HL-60/S4 treated with phorbol 12-myristate 13-acetate at 8.2 ng/mL for 4 days and 3 days (cell line): ENCODE measurements around the gene GFI1B.

Experiments used
- in situ Hi-C: fragments of 300-500 bp; cut with MboI; formaldehyde crosslinking; loops from 2 replicates; pipeline ENCODE4 v1.15.0; 2022; ENCODE audit warnings: low sequenced_read_pairs

The GFI1B gene

DNA sequence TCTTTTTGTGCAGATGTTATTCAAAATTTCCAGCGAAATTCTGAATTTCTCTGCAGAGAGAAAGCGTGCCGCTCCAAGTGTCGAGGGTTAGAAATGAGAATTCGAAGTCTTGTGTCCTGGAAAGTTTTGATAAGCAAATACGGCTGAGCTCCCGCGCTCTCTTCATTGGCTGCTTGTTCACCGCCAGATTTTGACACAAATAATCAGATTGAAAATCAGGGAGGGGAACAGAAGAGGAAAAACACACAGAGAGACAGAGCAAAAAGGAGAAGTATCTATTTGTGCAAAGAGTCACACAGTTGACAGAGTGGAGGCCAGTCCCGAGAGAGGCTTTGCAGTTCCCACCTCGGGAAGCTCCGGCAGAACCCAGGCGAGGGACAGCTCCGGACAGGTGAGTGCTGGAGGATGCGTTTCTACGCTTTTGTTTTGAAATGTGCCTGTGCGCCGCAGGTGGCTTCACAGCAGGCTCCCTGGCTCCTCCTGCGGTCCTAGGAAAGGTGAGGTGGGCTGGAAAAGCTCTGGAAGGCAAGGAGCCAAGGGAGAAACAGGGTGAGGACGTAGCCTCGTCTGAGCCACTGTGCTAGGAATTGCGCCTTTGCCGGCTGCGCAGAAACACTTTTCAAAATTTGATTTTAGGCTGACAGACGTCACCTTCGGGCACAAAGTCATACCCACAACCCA lies at the start of gene GFI1B:
TSS of gene GFI1B (plus strand) at position 244 of the 681 bp plus-strand sequence. CDS start 7,985 bp downstream, outside the sequence.
- in situ Hi-C loops: no loop called here

- in situ Hi-C loops: no loop called here
Observed at GRCh38 chr9:132931178-132931735, 47.2 kb upstream of the GFI1B start.

DNA sequence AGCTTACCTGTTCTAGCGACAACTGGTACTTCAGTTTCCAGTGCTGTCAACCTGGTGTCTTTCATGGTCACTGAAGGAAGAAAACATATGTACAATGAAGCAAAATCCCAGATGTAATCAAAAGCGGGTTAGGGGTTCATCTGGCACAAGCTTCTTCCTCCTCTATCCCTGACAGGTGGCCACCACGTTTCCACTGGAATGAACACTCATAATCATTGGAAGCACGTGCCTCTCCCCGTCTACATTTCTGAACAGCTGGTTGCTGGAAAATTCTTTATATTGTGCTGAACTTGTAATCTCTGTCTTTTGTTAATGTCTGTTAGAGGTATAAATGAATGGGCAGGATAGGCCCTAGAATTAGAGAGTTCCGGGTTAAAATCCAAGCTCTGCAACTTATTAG lies 43.5 kb upstream of the GFI1B start:
- in situ Hi-C loops: no loop called here

DNA sequence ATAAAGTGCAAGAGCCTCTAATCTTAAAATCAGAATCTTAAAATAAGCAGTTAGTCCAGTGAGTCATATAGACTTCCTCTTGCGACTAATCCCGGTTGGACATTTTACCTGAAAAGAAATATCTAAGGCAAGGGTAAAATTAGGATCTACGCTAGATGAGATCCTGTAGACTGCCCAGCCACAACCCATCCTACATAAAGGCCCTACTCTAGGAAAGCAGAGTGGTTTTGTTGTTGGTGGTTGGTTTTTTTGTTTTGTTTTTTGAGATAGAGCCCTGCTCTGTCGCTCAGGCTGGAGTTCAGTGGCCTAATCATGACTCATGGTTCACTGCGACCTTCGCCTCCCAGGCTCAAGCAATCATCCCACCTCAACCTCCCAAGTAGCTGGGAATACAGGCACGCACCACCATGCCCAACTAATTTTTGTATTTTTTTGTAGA lies 41.0 kb upstream of the GFI1B start:
- in situ Hi-C loops: no loop called here

- in situ Hi-C loops: no loop called here
Observed at GRCh38 chr9:132939169-132939568, 39.3 kb upstream of the GFI1B start.

DNA sequence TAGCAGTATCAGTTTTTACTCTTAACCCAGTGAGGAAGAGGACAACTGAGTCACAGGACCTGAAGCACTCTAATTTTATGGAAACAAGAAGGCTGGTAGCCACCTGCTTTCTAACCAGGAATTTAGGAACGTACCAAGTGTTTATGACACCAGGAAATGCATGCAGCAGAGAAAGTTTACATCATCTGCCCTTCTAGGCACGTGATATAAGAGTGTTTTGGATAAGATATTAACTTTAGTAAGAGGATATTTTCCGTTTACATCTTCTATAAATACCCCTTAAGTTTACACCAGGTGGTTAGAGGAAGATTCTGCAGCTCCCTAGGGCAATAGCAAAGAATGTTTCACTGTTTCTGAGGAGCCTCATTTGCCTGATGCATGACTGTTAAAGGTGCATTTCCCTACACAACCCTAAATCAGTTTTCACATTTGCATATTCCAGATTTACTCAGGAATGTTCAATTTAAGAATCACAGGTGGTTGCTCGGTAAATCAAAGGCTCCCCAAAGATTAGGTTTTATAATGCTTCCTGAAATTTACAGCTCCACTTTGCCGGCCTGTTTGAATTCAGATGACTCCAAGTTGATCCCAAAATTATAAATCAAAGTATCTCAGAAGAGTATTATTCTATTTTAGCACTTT lies 35.8 kb upstream of the GFI1B start:
- in situ Hi-C loops: no loop called here

GRCh38 chr9:132943651-132944293 lies 34.7 kb upstream of the GFI1B start:
- in situ Hi-C loops: no loop called here

DNA sequence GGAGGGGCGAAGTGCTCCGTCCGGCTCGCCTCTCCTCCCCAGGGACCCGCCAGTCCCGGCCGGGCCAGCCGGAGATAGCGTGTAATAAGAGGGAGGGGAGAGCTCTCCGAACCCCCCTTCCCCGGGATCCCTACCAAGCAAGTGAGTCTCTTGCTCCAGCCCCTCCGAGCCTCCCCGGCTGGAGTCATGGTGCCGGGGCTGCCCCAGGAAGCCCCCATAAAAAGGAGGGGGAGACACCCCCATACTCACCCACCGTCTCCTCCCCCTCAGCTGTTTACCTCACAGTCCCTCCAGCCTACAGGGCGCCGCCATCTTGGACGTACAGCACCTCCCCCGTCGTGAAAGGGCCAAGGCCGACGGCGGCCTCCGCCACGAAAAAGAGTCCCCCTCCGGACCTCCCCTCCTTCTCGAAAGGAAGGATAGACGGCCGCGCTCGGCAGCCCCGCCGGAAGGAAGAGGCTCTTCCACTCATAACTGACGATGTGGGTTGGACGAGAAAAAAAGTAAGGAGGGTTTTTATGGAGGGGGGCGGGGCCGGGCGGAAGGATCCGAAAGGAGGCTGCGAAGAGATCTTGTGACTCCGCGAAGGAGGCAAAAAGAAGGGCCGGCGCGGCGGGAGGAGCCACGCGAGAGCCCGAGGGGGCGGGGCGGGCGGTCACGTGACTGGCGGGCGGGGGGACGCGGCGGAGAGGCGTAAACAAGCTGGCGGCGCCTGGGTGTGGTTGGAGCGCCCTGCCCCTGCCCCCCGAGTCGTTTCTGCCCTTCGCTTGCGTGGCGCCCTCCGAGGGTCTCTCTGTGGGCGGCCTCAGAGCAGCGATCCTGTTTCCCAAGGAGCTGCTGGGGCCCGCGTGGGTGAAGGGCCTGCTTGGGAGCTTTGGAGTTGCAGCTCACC lies 34.0 kb upstream of the GFI1B start, which contains the start of gene TSC1:
TSS of gene TSC1 (minus strand) at position 323 of the 892 bp plus-strand sequence. CDS start 15,744 bp downstream, outside the sequence.
- in situ Hi-C loops: no loop called here

- in situ Hi-C loops: no loop called here
Observed at GRCh38 chr9:132945186-132946130, 33.0 kb upstream of the GFI1B start.

GRCh38 chr9:132946211-132946610 lies 32.3 kb upstream of the GFI1B start:
- in situ Hi-C loops: no loop called here

DNA sequence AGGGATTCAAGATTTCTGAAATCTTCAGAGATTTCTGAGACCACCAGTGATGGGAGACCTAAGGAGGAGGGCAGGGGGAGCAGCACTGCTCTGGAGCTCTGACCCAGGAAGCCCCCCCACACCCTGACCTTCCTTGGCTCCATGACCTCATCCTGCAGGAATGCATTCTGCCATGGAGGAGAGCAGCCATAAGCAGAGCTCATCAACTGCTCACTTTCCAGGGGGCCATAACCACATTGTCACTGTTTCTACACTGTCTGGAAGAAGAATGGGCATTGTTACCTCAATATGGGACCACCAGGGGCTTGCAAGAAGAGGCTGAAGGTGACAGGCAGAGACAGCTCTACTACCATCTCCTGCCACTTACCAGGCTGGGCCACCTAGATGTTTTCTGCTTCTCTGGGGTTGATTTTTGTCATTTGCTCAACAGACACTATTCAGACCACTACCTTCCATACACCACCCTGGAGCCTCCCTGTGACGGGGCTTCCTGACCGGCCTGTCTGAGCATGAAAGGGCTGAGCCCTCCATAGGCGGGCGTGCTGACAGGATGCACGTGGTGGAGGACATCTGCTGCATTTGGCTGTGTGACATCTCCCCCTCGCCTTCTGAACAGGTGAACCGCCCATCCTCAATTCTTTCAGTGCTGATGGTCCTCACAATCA lies 31.7 kb upstream of the GFI1B start:
- in situ Hi-C loops: no loop called here

- in situ Hi-C loops: no loop called here
Observed at GRCh38 chr9:132947756-132948155, 30.7 kb upstream of the GFI1B start.

DNA sequence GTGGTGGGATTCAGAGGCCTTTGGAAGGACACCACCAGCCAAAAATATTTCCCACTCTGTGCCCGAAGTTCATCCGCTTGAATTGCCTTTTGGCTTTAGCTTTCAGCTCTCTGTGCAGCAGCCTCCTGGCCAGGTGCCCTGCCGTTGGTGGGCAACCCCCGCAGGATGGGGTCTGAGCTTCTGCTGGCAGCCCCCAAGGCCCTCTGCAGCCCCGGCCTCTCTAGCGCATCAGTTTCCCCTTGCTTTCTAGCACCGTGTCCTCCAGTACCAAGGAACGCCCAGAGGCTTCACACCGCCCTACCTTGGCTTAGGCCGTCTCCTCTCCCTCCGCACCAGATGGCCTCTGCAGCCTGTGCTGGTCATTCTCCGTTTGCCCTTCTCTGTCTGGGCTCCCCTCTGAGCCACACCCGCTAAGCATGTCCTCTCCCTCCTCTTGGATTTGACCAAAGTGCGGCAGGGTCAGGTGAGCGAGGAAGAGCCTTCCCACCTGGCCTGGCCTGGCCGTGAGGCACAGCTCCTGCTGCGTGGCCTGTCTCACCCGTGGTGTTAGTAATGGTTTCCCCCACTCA lies 29.9 kb upstream of the GFI1B start:
- in situ Hi-C loops: no loop called here

- in situ Hi-C loops: no loop called here
Observed at GRCh38 chr9:132949709-132950108, 28.8 kb upstream of the GFI1B start.

DNA sequence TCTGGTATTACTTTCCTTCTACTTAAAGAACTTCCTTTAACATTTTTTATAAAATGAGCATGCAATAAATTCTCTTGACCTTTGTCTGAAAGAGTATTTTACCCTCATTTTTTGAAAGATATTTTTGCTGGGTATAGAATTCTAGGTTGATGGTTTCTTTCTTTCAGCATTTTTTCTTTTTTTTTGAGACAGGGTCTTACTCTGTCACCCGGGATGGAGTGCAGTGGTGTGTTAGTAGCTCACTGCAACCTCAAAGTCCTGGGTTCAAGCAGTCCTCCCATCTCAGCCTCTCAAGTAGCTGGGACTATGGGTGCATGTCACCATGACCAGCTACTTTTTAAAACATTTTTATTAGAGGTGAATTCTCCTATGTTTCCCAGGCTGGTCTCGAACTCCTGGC lies 23.4 kb upstream of the GFI1B start:
- in situ Hi-C loops: no loop called here

DNA sequence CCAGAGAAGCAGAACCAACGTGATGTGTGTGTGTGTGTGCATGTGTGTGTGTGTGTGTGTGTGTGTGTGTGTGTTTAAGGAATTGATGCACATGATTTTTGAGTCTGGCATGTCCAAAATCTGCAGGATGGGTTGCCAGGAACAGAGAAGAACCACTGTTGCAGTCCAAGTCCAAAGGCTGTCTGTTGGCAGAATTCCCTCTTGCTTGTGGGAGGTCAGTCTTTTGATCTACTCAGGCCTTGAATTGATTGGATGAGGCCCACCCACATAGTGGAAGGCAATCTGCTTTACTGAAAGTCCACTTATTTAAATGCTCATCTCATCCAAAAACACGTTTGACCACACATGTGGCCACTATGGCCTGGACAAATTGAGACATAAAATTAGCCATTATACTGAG lies 22.7 kb upstream of the GFI1B start:
- in situ Hi-C loops: no loop called here

- in situ Hi-C loops: no loop called here
Observed at GRCh38 chr9:132957805-132958204, 20.7 kb upstream of the GFI1B start.

GRCh38 chr9:132961002-132961401 lies 17.5 kb upstream of the GFI1B start:
- in situ Hi-C loops: no loop called here

GRCh38 chr9:132965478-132965877 lies 13.0 kb upstream of the GFI1B start:
- in situ Hi-C loops: no loop called here
